Stimulated activated CD8-positive, alpha-beta memory T cell treated with anti-CD3 and anti-CD28 coated beads, Interleukin-2, amount 100 ng/mL, for 48 hours (primary cell): Measurements from ENCODE around the gene CPNE1.

Experiments
- DNase-seq, 2 donors: peaks; one replicate each; pipeline ENCODE4 v3.0.0-alpha.2; 2020; ENCODE audit warnings: low read depth in 2 of 2

The CPNE1 gene

GRCh38 chr20:35600176-35600992, 64.3 kb downstream of the CPNE1 start:
- DNase-seq, result no peak

GRCh38 chr20:35599776-35600120, 65.0 kb downstream of the CPNE1 start:
- DNase-seq, result no peak

- DNase-seq, result no peak
Measured at GRCh38 chr20:35598899-35599775, 65.6 kb downstream of the CPNE1 start.

- DNase-seq, result no peak
Measured at GRCh38 chr20:35598476-35598875, 66.2 kb downstream of the CPNE1 start.

GRCh38 chr20:35597186-35597585, 67.5 kb downstream of the CPNE1 start:
- DNase-seq, result no peak

GRCh38 chr20:35595901-35596300, 68.8 kb downstream of the CPNE1 start:
- no peak for DNase-seq

GRCh38 chr20:35595456-35595855, 69.2 kb downstream of the CPNE1 start:
- DNase-seq, result no peak

GRCh38 chr20:35592339-35592974, 72.2 kb downstream of the CPNE1 start:
- DNase-seq, result no peak

- no peak for DNase-seq
Measured at GRCh38 chr20:35588397-35588796, 76.3 kb downstream of the CPNE1 start.

- no peak for DNase-seq
Measured at GRCh38 chr20:35587436-35587835, 77.3 kb downstream of the CPNE1 start.

- no peak for DNase-seq
Measured at GRCh38 chr20:35586751-35587425, 77.8 kb downstream of the CPNE1 start.

GRCh38 chr20:35583636-35584560, 80.8 kb downstream of the CPNE1 start:
- DNase-seq, result no peak

- no peak for DNase-seq
Measured at GRCh38 chr20:35582741-35583404, 81.8 kb downstream of the CPNE1 start.

GRCh38 chr20:35582131-35582530, 82.6 kb downstream of the CPNE1 start:
- no peak for DNase-seq

- DNase-seq, result no peak
Measured at GRCh38 chr20:35579196-35579595, 85.5 kb downstream of the CPNE1 start.

GRCh38 chr20:35578469-35578868, 86.2 kb downstream of the CPNE1 start:
- DNase-seq, result no peak

- no peak for DNase-seq
Measured at GRCh38 chr20:35576816-35577215, 87.9 kb downstream of the CPNE1 start.
